H9 (cell line): ENCODE results near the gene FBXL16. TPM values are rescaled to one million over a fixed set of nuclear protein-coding genes. Genes with fewer than 3 reads are reported as not detected.

Source experiments
- DNase-seq: peaks from one replicate; pipeline ENCODE4 v3.0.0-alpha.2; 2017
- H2AFZ ChIP-seq: one replicate; pipeline ENCODE4 v1.6.1; 2013; ENCODE audit warnings: mild to moderate bottlenecking, low read length, control low read depth, moderate library complexity
- H2AK5ac ChIP-seq: 2 replicates; pipeline ENCODE4 v1.6.1; 2013; ENCODE audit warnings: low read length, control low read depth, mixed read lengths; ENCODE audit not compliant: insufficient read length
- H2BK120ac ChIP-seq: one replicate; pipeline ENCODE4 v1.6.1; 2013; ENCODE audit warnings: low read depth, mild to moderate bottlenecking, low read length, control low read depth, inconsistent platforms; ENCODE audit not compliant: poor library complexity, severe bottlenecking
- H2BK12ac ChIP-seq: 2 replicates; pipeline ENCODE4 v1.6.1; 2013; ENCODE audit warnings: low read length, control low read depth, mixed read lengths, low read depth; ENCODE audit not compliant: insufficient read length
- H2BK15ac ChIP-seq: 2 replicates; pipeline ENCODE4 v1.6.1; 2013; ENCODE audit warnings: low read depth, low read length, control low read depth
- H2BK20ac ChIP-seq: one replicate; pipeline ENCODE4 v1.6.1; 2013; ENCODE audit warnings: low read depth, mild to moderate bottlenecking, low read length, control low read depth, inconsistent platforms; ENCODE audit not compliant: poor library complexity, severe bottlenecking
- H2BK5ac ChIP-seq: 2 replicates; pipeline ENCODE4 v1.6.1; 2013; ENCODE audit warnings: low read length, control low read depth, mixed read lengths; ENCODE audit not compliant: insufficient read length
- H3K14ac ChIP-seq: 2 replicates; pipeline ENCODE4 v1.6.1; 2013; ENCODE audit warnings: low read length, control low read depth; ENCODE audit not compliant: insufficient read depth
- H3K18ac ChIP-seq: 2 replicates; pipeline ENCODE4 v1.6.1; 2013; ENCODE audit warnings: low read depth, mild to moderate bottlenecking, mixed read lengths, low read length, control low read depth; ENCODE audit not compliant: insufficient read length
- H3K23ac ChIP-seq: 2 replicates; pipeline ENCODE4 v1.6.1; 2013; ENCODE audit warnings: low read length, control low read depth, mixed read lengths, low read depth; ENCODE audit not compliant: insufficient read length
- H3K23me2 ChIP-seq: 2 replicates; pipeline ENCODE4 v1.6.1; 2013; ENCODE audit warnings: low read depth, mild to moderate bottlenecking, mixed read lengths, low read length, control low read depth; ENCODE audit not compliant: insufficient read length, poor library complexity, severe bottlenecking
- H3K27ac ChIP-seq: 2 replicates; pipeline ENCODE4 v1.5.1; 2013; ENCODE audit warnings: low read length, control low read depth, mixed read lengths, low read depth; ENCODE audit not compliant: insufficient read length
- H3K27me3 ChIP-seq: 2 replicates; pipeline ENCODE4 v1.6.1; 2013; ENCODE audit warnings: low read length, control low read depth, inconsistent platforms; ENCODE audit not compliant: insufficient read depth
- H3K4ac ChIP-seq: 2 replicates; pipeline ENCODE4 v1.6.1; 2013; ENCODE audit warnings: low read depth, mild to moderate bottlenecking, control low read depth, inconsistent platforms, low read length, moderate library complexity
- H3K4me1 ChIP-seq: 2 replicates; pipeline ENCODE4 v1.6.1; 2013; ENCODE audit warnings: low read length, control low read depth, inconsistent platforms; ENCODE audit not compliant: insufficient read depth
- H3K4me2 ChIP-seq: 2 replicates; pipeline ENCODE4 v1.6.1; 2013; ENCODE audit warnings: low read length, control low read depth, mixed read lengths; ENCODE audit not compliant: insufficient read length, insufficient read depth
- H3K56ac ChIP-seq: 2 replicates; pipeline ENCODE4 v1.6.1; 2013; ENCODE audit warnings: low read depth, mild to moderate bottlenecking, mixed read lengths, low read length, control low read depth; ENCODE audit not compliant: insufficient read length
- H3K79me1 ChIP-seq: 2 replicates; pipeline ENCODE4 v1.6.1; 2013; ENCODE audit warnings: low read depth, mild to moderate bottlenecking, moderate library complexity, low read length, control low read depth, inconsistent platforms; ENCODE audit not compliant: insufficient read depth, poor library complexity, severe bottlenecking
- H3K79me2 ChIP-seq: 2 replicates; pipeline ENCODE4 v1.6.1; 2013; ENCODE audit warnings: low read length, control low read depth, inconsistent platforms; ENCODE audit not compliant: insufficient read depth
- H3K9ac ChIP-seq: 2 replicates; pipeline ENCODE4 v1.6.1; 2013; ENCODE audit warnings: low read length, control low read depth, mixed read lengths; ENCODE audit not compliant: insufficient read length; ENCODE audit errors: extremely low read depth
- H3K9me3 ChIP-seq: one replicate; pipeline ENCODE4 v1.6.1; 2013; ENCODE audit warnings: low read depth, low read length, inconsistent platforms; ENCODE audit not compliant: control insufficient read depth
- H3T11ph ChIP-seq: one replicate; pipeline ENCODE4 v1.6.1; 2013; ENCODE audit warnings: mild to moderate bottlenecking, low read length, control low read depth, inconsistent platforms
- H4K20me1 ChIP-seq: one replicate; pipeline ENCODE4 v1.6.1; 2013; ENCODE audit not compliant: control insufficient read depth, insufficient read length, insufficient read depth
- H4K5ac ChIP-seq: 2 replicates; pipeline ENCODE4 v1.6.1; 2013; ENCODE audit warnings: low read depth, mild to moderate bottlenecking, mixed read lengths, low read length, control low read depth; ENCODE audit not compliant: insufficient read length
- H4K8ac ChIP-seq: replicated peaks from 2 replicates; pipeline ENCODE4 v1.6.1; 2013; ENCODE audit warnings: low read length, control low read depth, mixed read lengths, low read depth; ENCODE audit not compliant: insufficient read length
- H4K91ac ChIP-seq: 2 replicates; pipeline ENCODE4 v1.6.1; 2013; ENCODE audit warnings: low read depth, mild to moderate bottlenecking, moderate library complexity, mixed read lengths, low read length, control low read depth; ENCODE audit not compliant: insufficient read length
- H3K27ac Mint-ChIP-seq, 3 experiments: 2 replicates in 2 of 3; 3 replicates in 1 of 3; pipeline ENCODE4 v1.8.0; 2020 to 2021; ENCODE audit warnings: mixed read lengths in 3 of 3, mild to moderate bottlenecking in 1 of 3, moderate library complexity in 1 of 3
- H3K27me3 Mint-ChIP-seq: 2 replicates; pipeline ENCODE4 v1.8.0; 2021; ENCODE audit warnings: low read depth, mild to moderate bottlenecking, moderate library complexity, mixed read lengths
- H3K36me3 Mint-ChIP-seq, 3 experiments: 2 replicates in 2 of 3; 3 replicates in 1 of 3; pipeline ENCODE4 v1.8.0; 2020 to 2021; ENCODE audit warnings: low read depth in 3 of 3, mixed read lengths in 3 of 3; ENCODE audit not compliant: insufficient read depth in 1 of 3
- H3K4me1 Mint-ChIP-seq, 2 experiments: 2 replicates each; pipeline ENCODE4 v1.8.0; 2020; ENCODE audit warnings: mixed read lengths in 2 of 2
- H3K4me3 Mint-ChIP-seq, 2 experiments: 2 replicates in 1 of 2; 3 replicates in 1 of 2; pipeline ENCODE4 v1.8.0; 2020 to 2021; ENCODE audit warnings: mild to moderate bottlenecking in 2 of 2, mixed read lengths in 2 of 2, moderate library complexity in 1 of 2
- H3K9me3 Mint-ChIP-seq, 2 experiments: 2 replicates in 1 of 2; 3 replicates in 1 of 2; pipeline ENCODE4 v1.8.0; 2020; ENCODE audit warnings: mild to moderate bottlenecking in 2 of 2, mixed read lengths in 2 of 2, moderate library complexity in 1 of 2
- WGBS: extraction: QIAGEN DNeasy Blood & Tissue Kit; methylation state at CpG from one replicate; pipeline ENCODE4 v1.1.7; 2013; ENCODE audit warnings: missing lambda C conversion rate, low lambda C conversion rate, mixed read lengths; ENCODE audit not compliant: insufficient read length; ENCODE audit errors: extremely low coverage; 5-methylcytosine and 5-hydroxymethylcytosine counted together
- total RNA-seq: library from RNA; stranded (reverse); gene quantifications from 2 replicates; pipeline ENCODE4 v1.2.1, GENCODE V29; 2021
- TF ChIP-seq, protein P1 (sequence below): fragments of 200-600 bp; sonication (generic); conservative IDR thresholded peaks from 3 replicates; pipeline ENCODE4 v1.8.0; 2021; ENCODE audit warnings: antibody characterized with exemption, mild to moderate bottlenecking

Gene FBXL16
- total RNA-seq, 1 experiment from 2014 or later: 9.6 TPM

GRCh38 chr16:700684-701584 lies 4.7 kb downstream of the FBXL16 start:
- Histone ChIP-seq H3K9ac (no peak overlapping the region), H2BK120ac (no peak overlapping the region), H4K8ac (no peak overlapping the region), H3K27me3 (peaks cover 40% of the 10 kb centered on the region), H3K4me1 (no peaks in the 10 kb centered on the region), H3K56ac (no peak overlapping the region), H3K9me3 (no peaks in the 10 kb centered on the region), H3K79me1 (no peaks in the 10 kb centered on the region), H4K20me1 (no peaks in the 10 kb centered on the region), H3K27ac (no peak overlapping the region), H4K5ac (no peak overlapping the region), H2BK12ac (no peak overlapping the region), H3K23ac (no peak overlapping the region), H2AK5ac (no peak overlapping the region), H3T11ph (no peak overlapping the region), H2BK20ac (no peak overlapping the region), H3K18ac (no peak overlapping the region), H3K4me2 (no peak overlapping the region), H4K91ac (no peak overlapping the region), H2AFZ (no peak overlapping the region), H3K14ac (no peak overlapping the region), H2BK15ac (no peak overlapping the region), H2BK5ac (no peak overlapping the region), H3K4ac (no peak overlapping the region), H3K23me2 (no peaks in the 10 kb centered on the region), H3K79me2 (no peaks in the 10 kb centered on the region)
- TF ChIP-seq, protein P1, sequence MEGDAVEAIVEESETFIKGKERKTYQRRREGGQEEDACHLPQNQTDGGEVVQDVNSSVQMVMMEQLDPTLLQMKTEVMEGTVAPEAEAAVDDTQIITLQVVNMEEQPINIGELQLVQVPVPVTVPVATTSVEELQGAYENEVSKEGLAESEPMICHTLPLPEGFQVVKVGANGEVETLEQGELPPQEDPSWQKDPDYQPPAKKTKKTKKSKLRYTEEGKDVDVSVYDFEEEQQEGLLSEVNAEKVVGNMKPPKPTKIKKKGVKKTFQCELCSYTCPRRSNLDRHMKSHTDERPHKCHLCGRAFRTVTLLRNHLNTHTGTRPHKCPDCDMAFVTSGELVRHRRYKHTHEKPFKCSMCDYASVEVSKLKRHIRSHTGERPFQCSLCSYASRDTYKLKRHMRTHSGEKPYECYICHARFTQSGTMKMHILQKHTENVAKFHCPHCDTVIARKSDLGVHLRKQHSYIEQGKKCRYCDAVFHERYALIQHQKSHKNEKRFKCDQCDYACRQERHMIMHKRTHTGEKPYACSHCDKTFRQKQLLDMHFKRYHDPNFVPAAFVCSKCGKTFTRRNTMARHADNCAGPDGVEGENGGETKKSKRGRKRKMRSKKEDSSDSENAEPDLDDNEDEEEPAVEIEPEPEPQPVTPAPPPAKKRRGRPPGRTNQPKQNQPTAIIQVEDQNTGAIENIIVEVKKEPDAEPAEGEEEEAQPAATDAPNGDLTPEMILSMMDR: no peak
- Mint-ChIP-seq H3K27ac (no peak overlapping the region), H3K4me3 (0 out of 5 replicates have a peak overlapping the region, but pooled peaks of 1 of the 2 experiments have one; percentile 23), H3K4me1 (peaks cover 0 to 5% of the 10 kb centered on the region in 2 experiments; a peak in 1 of 4 replicates), H3K9me3 (no peaks in the 10 kb centered on the region), H3K36me3 (peaks cover 0 to 3% (median 0%) of the 10 kb centered on the region in 3 experiments; a peak in 2 of 7 replicates), H3K27me3 (peaks cover 87% of the 10 kb centered on the region)
- DNase-seq: peak; percentile 69
- WGBS: no CpG with 5 or more reads among the region's 76 CpGs
